ENCODE results near the gene UBE2G1. TPM values are rescaled to one million over a fixed set of nuclear protein-coding genes. Genes with fewer than 3 reads are reported as not detected.

The UBE2G1 gene
- total and polyA plus RNA-seq, 2 of the 8 experiments (the other 6 are each of a cell fraction or from before 2014, with no cell fraction given), result 73.9 to 170 TPM

GRCh38 chr17:4313221-4314114, 53.0 kb downstream of the UBE2G1 start (continued):
- TF ChIP-seq SRF (IDR thresholded peaks at IDR 0.05; ENCODE audit: low read depth, low read length) (no peak), KDM1A (IDR thresholded peaks at IDR 0.05; ENCODE audit: borderline replicate concordance, low read length) (no peak), SIN3A (conservative IDR thresholded peaks at IDR 0.05 in 1 of 2, IDR thresholded peaks at IDR 0.05 in 1 of 2; ENCODE audit: low read depth in 1 of 2, low read length in 2 of 2) (no peak), EGR1 (IDR thresholded peaks at IDR 0.05; ENCODE audit: borderline replicate concordance, low read depth, low read length) (no peak), CHD7 (IDR thresholded peaks at IDR 0.05; ENCODE audit: insufficient replicate concordance, low read length) (no peak), CBX5 (IDR thresholded peaks at IDR 0.05; ENCODE audit: low read depth, low read length) (no peak), POLR2AphosphoS5 (IDR thresholded peaks at IDR 0.05; ENCODE audit: low read depth, low read length) (no peak), RNF2 (IDR thresholded peaks at IDR 0.05; ENCODE audit: borderline replicate concordance, low read depth, low read length, missing control alignments, poor library complexity, severe bottlenecking) (no peak), RFX5 (IDR thresholded peaks at IDR 0.05; ENCODE audit: borderline replicate concordance, low read depth, low read length) (no peak)

All from H1 (cell line).